Calu3 (cell line): ENCODE measurements around the gene ANXA7. TPM values are rescaled to one million over a fixed set of nuclear protein-coding genes. Genes with fewer than 3 reads are reported as not detected.

Experiments
- BruUV-seq: library from RNA; stranded (reverse); fragments of 400-500 nt; replicated peaks from 2 replicates; lab custom pipeline; 2021; lab: Mats Ljungman, UMichigan
- CTCF ChIA-PET: fragments of 300-600 bp; sonication (Branson Sonifier 250); formaldehyde crosslinking; loops from one replicate; lab custom pipeline; 2022; ENCODE audit warnings: antibody characterized with exemption; lab: Charles Lee
- DNase-seq: peaks from one replicate; pipeline ENCODE4 v3.0.0; 2022
- H3K27ac Mint-ChIP-seq: one replicate; pipeline ENCODE4 v1.8.0; 2022; ENCODE audit warnings: mixed read lengths; ENCODE audit not compliant: unreplicated experiment
- H3K27me3 Mint-ChIP-seq: one replicate; pipeline ENCODE4 v1.8.0; 2022; ENCODE audit warnings: mixed read lengths; ENCODE audit not compliant: unreplicated experiment
- H3K36me3 Mint-ChIP-seq: one replicate; pipeline ENCODE4 v1.8.0; 2022; ENCODE audit warnings: mild to moderate bottlenecking, moderate library complexity, mixed read lengths; ENCODE audit not compliant: insufficient read depth, unreplicated experiment
- H3K4me1 Mint-ChIP-seq: one replicate; pipeline ENCODE4 v1.8.0; 2022; ENCODE audit warnings: mild to moderate bottlenecking, low read depth, mixed read lengths; ENCODE audit not compliant: unreplicated experiment
- H3K4me3 Mint-ChIP-seq: one replicate; pipeline ENCODE4 v1.8.0; 2022; ENCODE audit warnings: mild to moderate bottlenecking, low read depth, moderate library complexity, mixed read lengths; ENCODE audit not compliant: unreplicated experiment
- H3K9me3 Mint-ChIP-seq: one replicate; pipeline ENCODE4 v1.8.0; 2022; ENCODE audit warnings: low read depth, mixed read lengths; ENCODE audit not compliant: unreplicated experiment
- intact Hi-C: fragments of 100-400 bp; cut with micrococcal nuclease; formaldehyde crosslinking; loops from one replicate; pipeline ENCODE4 v1.10.0; 2022; ENCODE audit not compliant: unreplicated experiment
- total RNA-seq: library from RNA; stranded (reverse); gene quantifications from 2 replicates; pipeline ENCODE4 v1.2.3, GENCODE V29; 2022
- TF ChIP-seq, protein P1 (sequence below): fragments of 200-600 bp; IDR thresholded peaks from one replicate; pipeline ENCODE4 v1.8.0; 2022; ENCODE audit warnings: antibody characterized with exemption; ENCODE audit not compliant: unreplicated experiment

Gene ANXA7
- total RNA-seq, 1 experiment from 2014 or later, result 160 TPM

DNA sequence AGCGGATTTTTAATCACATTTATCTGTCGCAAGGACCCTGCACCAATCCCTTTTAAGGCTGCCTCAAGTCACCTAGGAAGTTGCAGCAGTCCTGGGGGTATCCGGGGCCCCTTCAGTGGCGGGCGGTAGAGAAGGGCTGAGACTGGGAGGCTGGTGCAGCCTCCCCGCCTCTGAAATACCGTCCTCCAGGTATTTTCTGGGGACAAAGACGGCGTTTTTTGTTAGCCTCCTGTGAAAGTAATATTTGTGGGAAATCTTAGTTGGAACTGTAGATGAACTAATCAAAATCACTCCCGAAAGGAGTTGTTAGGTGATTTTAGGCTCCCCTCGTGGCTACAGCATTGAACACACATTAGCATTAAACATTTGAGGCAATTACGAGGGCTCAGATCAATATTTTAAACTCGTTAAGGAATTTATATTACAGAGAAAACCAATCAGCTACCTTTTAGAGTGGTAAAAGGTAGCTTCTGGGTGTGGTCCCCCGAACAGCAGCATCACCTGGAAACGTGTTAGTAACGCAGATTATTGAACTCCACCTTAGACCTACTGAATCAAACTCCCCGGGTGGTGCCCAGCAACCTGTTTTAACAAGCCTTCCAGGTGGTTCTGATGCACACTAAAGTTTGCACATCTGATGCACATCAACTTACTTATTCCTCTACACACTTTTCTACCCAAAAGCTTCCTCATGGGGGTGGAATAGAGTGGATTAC lies 530 bp upstream of the ANXA7 start:
- H3K9me3 Mint-ChIP-seq, result no peaks in the 10 kb centered on the region
- peak overlapping the region; percentile 95 for H3K4me3 Mint-ChIP-seq
- TSS peak; percentile 69 for BruUV-seq
- intact Hi-C loops, result loop anchor here (5.0 to 10.0 kb wide), 3 partner anchors 83 to 240 kb away; partner anchors contain the start of genes PPP3CB and SYNPO2L
- TF ChIP-seq, protein P1, sequence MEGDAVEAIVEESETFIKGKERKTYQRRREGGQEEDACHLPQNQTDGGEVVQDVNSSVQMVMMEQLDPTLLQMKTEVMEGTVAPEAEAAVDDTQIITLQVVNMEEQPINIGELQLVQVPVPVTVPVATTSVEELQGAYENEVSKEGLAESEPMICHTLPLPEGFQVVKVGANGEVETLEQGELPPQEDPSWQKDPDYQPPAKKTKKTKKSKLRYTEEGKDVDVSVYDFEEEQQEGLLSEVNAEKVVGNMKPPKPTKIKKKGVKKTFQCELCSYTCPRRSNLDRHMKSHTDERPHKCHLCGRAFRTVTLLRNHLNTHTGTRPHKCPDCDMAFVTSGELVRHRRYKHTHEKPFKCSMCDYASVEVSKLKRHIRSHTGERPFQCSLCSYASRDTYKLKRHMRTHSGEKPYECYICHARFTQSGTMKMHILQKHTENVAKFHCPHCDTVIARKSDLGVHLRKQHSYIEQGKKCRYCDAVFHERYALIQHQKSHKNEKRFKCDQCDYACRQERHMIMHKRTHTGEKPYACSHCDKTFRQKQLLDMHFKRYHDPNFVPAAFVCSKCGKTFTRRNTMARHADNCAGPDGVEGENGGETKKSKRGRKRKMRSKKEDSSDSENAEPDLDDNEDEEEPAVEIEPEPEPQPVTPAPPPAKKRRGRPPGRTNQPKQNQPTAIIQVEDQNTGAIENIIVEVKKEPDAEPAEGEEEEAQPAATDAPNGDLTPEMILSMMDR, result peak; percentile 42
- CTCF ChIA-PET, result no interaction called here
- peaks cover 50% of the 10 kb centered on the region for H3K36me3 Mint-ChIP-seq
- peak overlapping the region; percentile 92 for H3K27ac Mint-ChIP-seq
- H3K27me3 Mint-ChIP-seq, result no peaks in the 10 kb centered on the region
- H3K4me1 Mint-ChIP-seq, result peaks cover 32% of the 10 kb centered on the region
- DNase-seq, result peak; percentile 26

DNA sequence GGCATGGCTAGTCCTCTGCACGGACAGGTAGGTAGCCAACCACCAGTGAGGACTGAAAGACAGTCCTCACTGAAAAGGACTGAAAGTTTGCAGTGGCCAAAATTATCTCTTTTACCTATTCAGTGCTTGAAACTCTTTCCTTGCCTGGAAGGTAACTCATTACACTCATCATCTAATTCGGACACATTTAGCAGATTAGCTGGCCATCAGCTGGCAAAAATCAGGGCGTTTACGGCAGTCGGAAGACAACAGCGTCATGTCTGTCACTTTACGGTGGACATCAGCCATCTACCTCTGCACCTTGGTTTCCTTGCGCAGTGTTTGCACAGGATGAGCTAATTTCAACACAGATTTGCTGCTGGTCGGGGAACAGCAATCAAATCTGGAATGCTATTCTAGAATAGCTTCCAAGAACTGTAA lies 740 bp downstream of the ANXA7 start:
- H3K4me1 Mint-ChIP-seq, result peaks cover 32% of the 10 kb centered on the region
- intact Hi-C loops, result loop anchor here (5.0 to 10.0 kb wide), 3 partner anchors 84 to 242 kb away; partner anchors contain the start of genes PPP3CB and SYNPO2L
- no TSS peak for BruUV-seq
- peak overlapping the region; percentile 95 for H3K4me3 Mint-ChIP-seq
- peaks cover 46% of the 10 kb centered on the region for H3K36me3 Mint-ChIP-seq
- TF ChIP-seq, protein P1, result no peak
- no peaks in the 10 kb centered on the region for H3K27me3 Mint-ChIP-seq
- CTCF ChIA-PET, result interaction anchor here (0.6 to 0.7 kb wide), 3 partner anchors 15 to 429 kb away, joined by 3 read pairs; no protein-coding TSS in a partner anchor
- no peaks in the 10 kb centered on the region for H3K9me3 Mint-ChIP-seq
- peak overlapping the region; percentile 92 for H3K27ac Mint-ChIP-seq
- DNase-seq, result peak; percentile 52

DNA sequence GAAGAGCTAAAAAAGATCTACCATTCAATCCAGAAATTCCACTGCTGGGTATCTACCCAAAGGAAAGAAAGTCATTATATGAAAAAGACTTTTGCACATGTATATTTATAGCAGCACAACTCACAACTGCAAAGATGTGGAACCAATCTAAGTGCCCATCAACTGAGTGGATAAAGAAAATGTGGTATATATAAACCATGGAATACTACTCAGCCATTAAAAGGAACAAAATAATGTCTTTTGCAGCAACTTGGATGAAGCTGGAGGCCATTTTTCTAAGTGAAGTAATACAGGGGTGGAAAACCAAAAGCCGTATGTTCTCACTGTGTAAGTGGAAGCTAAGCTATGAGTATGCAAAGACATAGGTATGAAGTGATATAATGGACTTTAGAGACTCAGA lies 3.0 kb downstream of the ANXA7 start:
- Mint-ChIP-seq H3K27me3 (no peaks in the 10 kb centered on the region), H3K4me1 (peaks cover 52% of the 10 kb centered on the region), H3K9me3 (no peaks in the 10 kb centered on the region), H3K27ac (no peak overlapping the region), H3K4me3 (no peak overlapping the region), H3K36me3 (peaks cover 58% of the 10 kb centered on the region)
- no peak for DNase-seq
- BruUV-seq, result no TSS peak
- CTCF ChIA-PET, result no interaction called here
- TF ChIP-seq, protein P1, result no peak
- intact Hi-C loops, result loop anchor here (5.0 to 10.0 kb wide), 3 partner anchors 86 to 244 kb away; partner anchors contain the start of genes PPP3CB and SYNPO2L

DNA sequence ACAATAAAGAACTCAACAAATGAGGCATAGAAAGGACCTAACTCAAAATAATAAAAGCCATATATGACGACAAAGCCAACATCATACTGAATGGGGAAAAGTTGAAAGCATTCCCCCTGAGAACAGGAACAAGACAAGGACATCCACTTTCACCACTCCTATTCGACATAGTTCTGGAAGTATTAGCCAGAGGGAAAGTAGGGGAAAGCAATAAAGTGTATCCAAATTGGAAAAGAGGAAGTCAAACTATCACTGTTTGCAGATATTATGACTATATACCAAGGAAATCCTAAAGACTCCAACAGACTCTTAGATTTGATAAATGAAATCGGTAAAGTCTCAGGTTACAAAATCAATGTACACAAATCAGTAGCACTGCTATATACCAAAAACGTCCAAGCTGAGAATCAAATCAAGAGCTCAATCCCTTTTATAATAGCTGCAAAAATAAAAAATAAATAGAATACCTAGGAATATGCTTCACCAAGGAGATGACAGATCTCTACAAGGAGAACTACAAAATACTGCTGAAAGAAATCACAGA lies 4.8 kb downstream of the ANXA7 start:
- Mint-ChIP-seq H3K36me3 (peaks cover 53% of the 10 kb centered on the region), H3K27me3 (no peaks in the 10 kb centered on the region), H3K27ac (no peak overlapping the region), H3K4me1 (peaks cover 38% of the 10 kb centered on the region), H3K9me3 (no peaks in the 10 kb centered on the region), H3K4me3 (no peak overlapping the region)
- DNase-seq, result no peak
- TF ChIP-seq, protein P1, result no peak
- intact Hi-C loops, result no loop called here
- CTCF ChIA-PET, result no interaction called here
- BruUV-seq, result no TSS peak
